Prostate gland (tissue), 2 donors: ENCODE data around the gene LITAF.

Experiments
- POLR2AphosphoS5 ChIP-seq: sonication (generic); formaldehyde crosslinking; IDR thresholded peaks from one replicate; pipeline ENCODE4 v1.6.1; 2017; ENCODE audit warnings: antibody characterized with exemption
- TF ChIP-seq, protein P1 (sequence below), 4 experiments: fragments of 200-600 bp in 2 of 4; fragments of 450-650 bp in 2 of 4; sonication (generic) in 2 of 4; IDR thresholded peaks; 1 replicate in 3 of 4; 2 replicates in 1 of 4; pipeline ENCODE4 v1.5.1; 2016 to 2019; ENCODE audit warnings: antibody characterized with exemption in 4 of 4, mild to moderate bottlenecking in 2 of 4, moderate library complexity in 2 of 4

DNA sequence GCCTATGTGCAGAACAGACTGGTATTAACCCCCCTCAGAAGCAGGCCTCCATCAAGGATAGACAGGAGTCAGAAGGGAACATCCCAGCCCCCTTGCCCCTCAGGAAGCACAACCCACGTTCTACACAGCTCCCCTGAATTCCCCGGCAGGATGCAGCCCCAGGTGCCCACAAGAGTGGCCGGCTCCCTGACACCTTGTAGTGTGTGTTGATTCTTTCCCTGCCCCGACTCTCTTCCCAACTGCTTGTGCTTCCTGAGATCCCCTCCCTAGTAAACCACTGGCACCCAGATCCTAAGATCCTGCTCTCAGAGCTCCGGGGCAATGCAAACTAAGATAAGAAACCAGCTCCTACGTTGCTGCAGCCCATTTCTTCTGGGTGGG lies 34.8 kb upstream of the LITAF start:
- TF ChIP-seq, protein P1, sequence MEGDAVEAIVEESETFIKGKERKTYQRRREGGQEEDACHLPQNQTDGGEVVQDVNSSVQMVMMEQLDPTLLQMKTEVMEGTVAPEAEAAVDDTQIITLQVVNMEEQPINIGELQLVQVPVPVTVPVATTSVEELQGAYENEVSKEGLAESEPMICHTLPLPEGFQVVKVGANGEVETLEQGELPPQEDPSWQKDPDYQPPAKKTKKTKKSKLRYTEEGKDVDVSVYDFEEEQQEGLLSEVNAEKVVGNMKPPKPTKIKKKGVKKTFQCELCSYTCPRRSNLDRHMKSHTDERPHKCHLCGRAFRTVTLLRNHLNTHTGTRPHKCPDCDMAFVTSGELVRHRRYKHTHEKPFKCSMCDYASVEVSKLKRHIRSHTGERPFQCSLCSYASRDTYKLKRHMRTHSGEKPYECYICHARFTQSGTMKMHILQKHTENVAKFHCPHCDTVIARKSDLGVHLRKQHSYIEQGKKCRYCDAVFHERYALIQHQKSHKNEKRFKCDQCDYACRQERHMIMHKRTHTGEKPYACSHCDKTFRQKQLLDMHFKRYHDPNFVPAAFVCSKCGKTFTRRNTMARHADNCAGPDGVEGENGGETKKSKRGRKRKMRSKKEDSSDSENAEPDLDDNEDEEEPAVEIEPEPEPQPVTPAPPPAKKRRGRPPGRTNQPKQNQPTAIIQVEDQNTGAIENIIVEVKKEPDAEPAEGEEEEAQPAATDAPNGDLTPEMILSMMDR (IDR thresholded peaks at IDR 0.05): no peak
- no peak for TF ChIP-seq POLR2AphosphoS5
